Ishikawa (cell line): Measurements from ENCODE around the gene PRSS35.

Source experiments
- CEBPB ChIP-seq: IDR thresholded peaks from 2 replicates; pipeline ENCODE4 v1.6.1; 2012
- EGR1 ChIP-seq: IDR thresholded peaks from 2 replicates; pipeline ENCODE4 v1.6.1; 2012
- EP300 ChIP-seq: IDR thresholded peaks from 2 replicates; pipeline ENCODE4 v1.6.1; 2012; ENCODE audit warnings: borderline replicate concordance
- FOXM1 ChIP-seq: IDR thresholded peaks from 2 replicates; pipeline ENCODE4 v1.6.1; 2012; ENCODE audit warnings: low read depth, borderline replicate concordance
- RAD21 ChIP-seq: IDR thresholded peaks from 2 replicates; pipeline ENCODE4 v1.6.1; 2012; ENCODE audit warnings: low read depth
- TCF12 ChIP-seq: IDR thresholded peaks from 2 replicates; pipeline ENCODE4 v1.6.1; 2012; ENCODE audit warnings: low read depth
- TEAD4 ChIP-seq: IDR thresholded peaks from 2 replicates; pipeline ENCODE4 v1.6.1; 2012
- YY1 ChIP-seq: IDR thresholded peaks from 2 replicates; pipeline ENCODE4 v1.6.1; 2012; ENCODE audit warnings: low read depth
- TF ChIP-seq, protein P1 (sequence below): IDR thresholded peaks from 2 replicates; pipeline ENCODE4 v1.6.1; 2012
- TF ChIP-seq, protein P2 (sequence below): IDR thresholded peaks from 2 replicates; pipeline ENCODE4 v1.6.1; 2012; ENCODE audit warnings: low read depth, mild to moderate bottlenecking
- TF ChIP-seq, protein P3 (sequence below): IDR thresholded peaks from 2 replicates; pipeline ENCODE4 v1.6.1; 2012

DNA sequence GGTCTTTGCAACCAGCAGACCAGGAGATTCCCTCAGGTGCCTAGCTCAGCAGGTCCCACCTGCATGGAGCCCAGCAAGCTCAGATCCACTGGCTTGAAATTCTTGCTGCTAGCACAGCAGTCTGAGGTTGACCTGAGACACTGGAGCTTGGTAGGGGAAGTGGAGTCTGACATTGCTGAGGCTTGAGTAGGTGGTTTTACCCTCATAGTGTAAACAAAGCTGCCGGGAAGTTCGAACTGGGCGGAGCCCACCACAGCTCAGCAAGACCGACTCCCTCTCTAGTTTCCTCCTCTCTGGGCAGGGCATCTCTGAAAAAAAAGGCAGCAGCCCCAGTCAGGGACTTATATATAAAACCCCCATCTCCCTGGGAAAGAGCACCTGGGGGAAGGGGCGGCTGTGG is 34.3 kb downstream of the PRSS35 start:
- TF ChIP-seq CEBPB = no peak
- no peak for TF ChIP-seq TCF12
- TF ChIP-seq YY1 = no peak
- no peak for TF ChIP-seq EGR1
- TF ChIP-seq, protein P1, sequence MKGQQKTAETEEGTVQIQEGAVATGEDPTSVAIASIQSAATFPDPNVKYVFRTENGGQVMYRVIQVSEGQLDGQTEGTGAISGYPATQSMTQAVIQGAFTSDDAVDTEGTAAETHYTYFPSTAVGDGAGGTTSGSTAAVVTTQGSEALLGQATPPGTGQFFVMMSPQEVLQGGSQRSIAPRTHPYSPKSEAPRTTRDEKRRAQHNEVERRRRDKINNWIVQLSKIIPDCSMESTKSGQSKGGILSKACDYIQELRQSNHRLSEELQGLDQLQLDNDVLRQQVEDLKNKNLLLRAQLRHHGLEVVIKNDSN = no peak
- TF ChIP-seq, protein P2, sequence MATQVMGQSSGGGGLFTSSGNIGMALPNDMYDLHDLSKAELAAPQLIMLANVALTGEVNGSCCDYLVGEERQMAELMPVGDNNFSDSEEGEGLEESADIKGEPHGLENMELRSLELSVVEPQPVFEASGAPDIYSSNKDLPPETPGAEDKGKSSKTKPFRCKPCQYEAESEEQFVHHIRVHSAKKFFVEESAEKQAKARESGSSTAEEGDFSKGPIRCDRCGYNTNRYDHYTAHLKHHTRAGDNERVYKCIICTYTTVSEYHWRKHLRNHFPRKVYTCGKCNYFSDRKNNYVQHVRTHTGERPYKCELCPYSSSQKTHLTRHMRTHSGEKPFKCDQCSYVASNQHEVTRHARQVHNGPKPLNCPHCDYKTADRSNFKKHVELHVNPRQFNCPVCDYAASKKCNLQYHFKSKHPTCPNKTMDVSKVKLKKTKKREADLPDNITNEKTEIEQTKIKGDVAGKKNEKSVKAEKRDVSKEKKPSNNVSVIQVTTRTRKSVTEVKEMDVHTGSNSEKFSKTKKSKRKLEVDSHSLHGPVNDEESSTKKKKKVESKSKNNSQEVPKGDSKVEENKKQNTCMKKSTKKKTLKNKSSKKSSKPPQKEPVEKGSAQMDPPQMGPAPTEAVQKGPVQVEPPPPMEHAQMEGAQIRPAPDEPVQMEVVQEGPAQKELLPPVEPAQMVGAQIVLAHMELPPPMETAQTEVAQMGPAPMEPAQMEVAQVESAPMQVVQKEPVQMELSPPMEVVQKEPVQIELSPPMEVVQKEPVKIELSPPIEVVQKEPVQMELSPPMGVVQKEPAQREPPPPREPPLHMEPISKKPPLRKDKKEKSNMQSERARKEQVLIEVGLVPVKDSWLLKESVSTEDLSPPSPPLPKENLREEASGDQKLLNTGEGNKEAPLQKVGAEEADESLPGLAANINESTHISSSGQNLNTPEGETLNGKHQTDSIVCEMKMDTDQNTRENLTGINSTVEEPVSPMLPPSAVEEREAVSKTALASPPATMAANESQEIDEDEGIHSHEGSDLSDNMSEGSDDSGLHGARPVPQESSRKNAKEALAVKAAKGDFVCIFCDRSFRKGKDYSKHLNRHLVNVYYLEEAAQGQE = no peak
- no peak for TF ChIP-seq RAD21
- TF ChIP-seq, protein P3, sequence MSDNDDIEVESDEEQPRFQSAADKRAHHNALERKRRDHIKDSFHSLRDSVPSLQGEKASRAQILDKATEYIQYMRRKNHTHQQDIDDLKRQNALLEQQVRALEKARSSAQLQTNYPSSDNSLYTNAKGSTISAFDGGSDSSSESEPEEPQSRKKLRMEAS = no peak
- TF ChIP-seq EP300 = no peak
- no peak for TF ChIP-seq FOXM1
- no peak for TF ChIP-seq TEAD4
